Hematopoietic multipotent progenitor cell treated with erythropoietin and hydrocortisone succinate and interleukin-3 and kit ligand, for 6 days (in vitro differentiated cells): ENCODE data around the gene TBC1D8B.
"Not testable (repeated sequence)": the region's sequence is repeated elsewhere in the genome, so short reads cannot be mapped to it uniquely, and the experiment has no call there.

ENCODE experiments used
- DNase-seq: peaks from one replicate; pipeline ENCODE4 v3.0.0-alpha.2; 2015

Gene TBC1D8B

GRCh38 chrX:106802388-106803275 lies at the start of gene TBC1D8B:
Gene TBC1D8B, plus strand, starts transcription at chrX:106802673. Its CDS starts 181 bp downstream, at chrX:106802854.
- DNase-seq = peak; percentile 88

GRCh38 chrX:106769288-106769687 lies 33.2 kb upstream of the TBC1D8B start:
- not testable (repeated sequence) for DNase-seq

- no peak for DNase-seq
Observed at GRCh38 chrX:106774981-106775380, 27.5 kb upstream of the TBC1D8B start.

GRCh38 chrX:106780264-106780663 lies 22.2 kb upstream of the TBC1D8B start:
- no peak for DNase-seq

GRCh38 chrX:106780664-106781377 lies 21.7 kb upstream of the TBC1D8B start:
- no peak for DNase-seq

GRCh38 chrX:106783716-106784115 lies 18.8 kb upstream of the TBC1D8B start:
- DNase-seq = no peak

- peak; percentile 33 for DNase-seq
Observed at GRCh38 chrX:106791495-106791894, 11.0 kb upstream of the TBC1D8B start.

GRCh38 chrX:106802063-106802387 lies 448 bp upstream of the TBC1D8B start:
- peak; percentile 22 for DNase-seq

GRCh38 chrX:106811131-106811910 lies 8.8 kb downstream of the TBC1D8B start:
- no peak for DNase-seq

GRCh38 chrX:106812930-106813329 lies 10.5 kb downstream of the TBC1D8B start:
- not testable (repeated sequence) for DNase-seq

- DNase-seq = not testable (repeated sequence)
Observed at GRCh38 chrX:106814093-106814492, 11.6 kb downstream of the TBC1D8B start.

- peak; percentile 10 for DNase-seq
Observed at GRCh38 chrX:106862972-106863688, 60.7 kb downstream of the TBC1D8B start.

- no peak for DNase-seq
Observed at GRCh38 chrX:106863697-106864096, 61.2 kb downstream of the TBC1D8B start.

GRCh38 chrX:106872796-106873195 lies 70.3 kb downstream of the TBC1D8B start:
- DNase-seq = not testable (repeated sequence)

- peak; percentile 66 for DNase-seq
Observed at GRCh38 chrX:106874075-106874474, 71.6 kb downstream of the TBC1D8B start.

GRCh38 chrX:106875151-106875550 lies 72.7 kb downstream of the TBC1D8B start:
- no peak for DNase-seq

GRCh38 chrX:106889468-106889867 lies 87.0 kb downstream of the TBC1D8B start:
- no peak for DNase-seq

- DNase-seq = no peak
Observed at GRCh38 chrX:106891762-106892460, 89.4 kb downstream of the TBC1D8B start.

- peak; percentile 68 for DNase-seq
Observed at GRCh38 chrX:106894392-106894909, 92.0 kb downstream of the TBC1D8B start.

- no peak for DNase-seq
Observed at GRCh38 chrX:106894978-106895452, 92.5 kb downstream of the TBC1D8B start.

- DNase-seq = no peak
Observed at GRCh38 chrX:106897259-106897658, 94.8 kb downstream of the TBC1D8B start.
